ENCODE results near the gene KCNG2. TPM values are rescaled to one million over a fixed set of nuclear protein-coding genes. Genes with fewer than 3 reads are reported as not detected.

The KCNG2 gene
- total and polyA plus RNA-seq, 2 experiments from 2014 or later = 0.13 to 0.52 TPM

- Mint-ChIP-seq H3K4me3 (no peak overlapping the region), H3K27me3 (ENCODE audit: insufficient read depth, low read depth, poor library complexity) (peaks cover 4% of the 10 kb centered on the region), H3K27ac (no peak overlapping the region), H3K9me3 (peaks cover 26% of the 10 kb centered on the region), H3K4me1 (peaks cover 13% of the 10 kb centered on the region), H3K36me3 (ENCODE audit: low read depth) (peaks cover 25% of the 10 kb centered on the region)
- H3K4me1 ChIP-seq (ENCODE audit: insufficient read depth) = 0 out of 2 replicates have a peak, but pooled peaks cover 3% of the 10 kb centered on the region
- no peaks in the 10 kb centered on the region; the same call in 1 of the 2 replicates for H4K20me1 ChIP-seq (replicated peaks; ENCODE audit: insufficient read depth)
- TF ChIP-seq REST (IDR thresholded peaks at IDR 0.05; ENCODE audit: unreplicated experiment) (no peak), POLR2AphosphoS5 (IDR thresholded peaks at IDR 0.05; ENCODE audit: low read depth) (no peak), CREB1 (CRISPR knock-in tag; IDR thresholded peaks at IDR 0.05; ENCODE audit: low read depth) (no peak), ZNF462 (CRISPR knock-in tag; IDR thresholded peaks at IDR 0.05) (no peak), CTCF (conservative IDR thresholded peaks at IDR 0.05; ENCODE audit: low read depth in 2 of 2) (no peak), ZNF331 (CRISPR knock-in tag; IDR thresholded peaks at IDR 0.05; ENCODE audit: low read depth) (no peak), STAT1 (IDR thresholded peaks at IDR 0.05; ENCODE audit: unreplicated experiment) (no peak), JUNB (IDR thresholded peaks at IDR 0.05; ENCODE audit: unreplicated experiment) (no peak), ZNF114 (CRISPR knock-in tag; IDR thresholded peaks at IDR 0.05) (no peak), ETS1 (IDR thresholded peaks at IDR 0.05) (no peak), EZH2phosphoT487 (IDR thresholded peaks at IDR 0.05; ENCODE audit: unreplicated experiment) (no peak), NANOG (IDR thresholded peaks at IDR 0.05; ENCODE audit: borderline replicate concordance) (no peak), EZH2 (IDR thresholded peaks at IDR 0.05; ENCODE audit: low read depth, unreplicated experiment) (no peak)
- H3K9me2 ChIP-seq (ENCODE audit: insufficient read depth) = no peaks in the 10 kb centered on the region
- no peaks in the 10 kb centered on the region for H3F3A ChIP-seq (replicated peaks; ENCODE audit: low read depth)
- H3K27me3 ChIP-seq (ENCODE audit: insufficient read depth) = no peaks in the 10 kb centered on the region
- H3K36me3 ChIP-seq (ENCODE audit: insufficient read depth) = peaks cover 4% of the 10 kb centered on the region; the same call in 1 of the 2 replicates
- no peak overlapping the region for H3K27ac ChIP-seq (ENCODE audit: low read depth)
- peaks cover 12% of the 10 kb centered on the region for H3K79me2 ChIP-seq (replicated peaks; ENCODE audit: insufficient read depth)
- no peak overlapping the region for H3K4me3 ChIP-seq
- no peak for ATAC-seq
- no peak overlapping the region for H3K4me2 ChIP-seq
- H2AFZ ChIP-seq = no peak overlapping the region
- DNase-seq (ENCODE audit: low spot score) = no peak
Observed at GRCh38 chr18:79930020-79930642, 132.4 kb downstream of the KCNG2 start.

Data from GM23338 (cell line).